ENCODE data around the gene ZFAND6.

ZFAND6 gene

DNA sequence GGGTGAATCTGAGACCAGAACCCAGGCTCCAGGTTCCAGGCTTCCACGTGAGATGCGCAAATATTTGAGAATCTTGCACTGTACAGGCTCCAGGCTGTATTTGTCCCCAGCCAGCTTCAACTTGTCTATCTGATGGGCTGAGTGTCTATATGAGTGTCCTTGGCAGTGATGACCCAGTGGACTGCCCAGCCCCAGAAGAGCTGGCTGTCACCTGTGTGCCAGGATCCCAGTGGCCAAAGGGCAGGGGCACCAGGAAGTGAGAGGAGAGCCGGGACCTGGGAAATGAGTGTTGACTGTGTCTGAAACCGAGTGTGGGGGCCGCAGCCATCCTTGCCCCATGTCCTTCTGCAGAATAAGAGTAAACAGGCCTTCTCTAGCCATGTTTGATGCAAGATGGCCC, 103.7 kb downstream of the ZFAND6 start:
- no peak for DNase-seq (ENCODE audit: extremely low read depth in 1 of 2, low read depth in 1 of 2)

DNA sequence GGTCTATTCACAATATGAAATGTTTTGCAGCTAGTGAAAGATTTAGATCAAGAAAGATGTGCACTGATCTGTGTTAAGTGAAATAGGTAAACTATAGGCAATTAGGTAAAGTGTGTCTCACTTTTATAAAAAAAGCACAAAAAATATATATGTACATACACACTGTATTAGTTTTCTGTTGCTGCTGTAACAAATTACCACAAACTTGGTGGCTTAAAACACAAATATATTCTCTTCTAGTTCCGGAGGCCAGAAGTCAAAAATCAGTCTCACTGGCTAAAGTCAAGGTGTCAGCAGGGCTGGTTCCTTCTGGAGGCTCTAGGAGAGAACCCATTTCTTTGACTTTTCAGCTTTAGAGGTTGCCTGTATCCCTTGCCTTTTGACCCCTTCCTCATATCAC, 104.4 kb downstream of the ZFAND6 start:
- DNase-seq (ENCODE audit: extremely low read depth in 1 of 2, low read depth in 1 of 2) = no peak

DNA sequence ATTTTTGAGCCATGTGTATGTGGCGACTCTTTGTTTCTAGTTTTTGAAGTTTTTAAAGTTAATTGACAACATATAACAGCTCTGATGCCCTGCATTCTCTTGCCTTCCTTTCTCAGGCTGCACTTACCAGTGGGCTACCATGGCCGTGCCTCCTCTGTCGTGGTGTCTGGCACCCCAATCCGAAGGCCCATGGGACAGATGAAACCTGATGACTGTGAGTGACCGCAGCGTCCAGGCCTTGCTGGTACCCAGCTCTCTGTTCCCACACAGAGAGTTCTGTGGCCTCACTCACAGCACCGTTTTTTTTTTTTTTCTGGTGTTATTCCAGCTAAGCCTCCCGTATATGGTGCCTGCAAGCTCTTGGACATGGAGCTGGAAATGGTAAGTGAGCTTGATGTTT, 108.5 kb downstream of the ZFAND6 start:
- no peak for DNase-seq (ENCODE audit: extremely low read depth in 1 of 2, low read depth in 1 of 2)

DNA sequence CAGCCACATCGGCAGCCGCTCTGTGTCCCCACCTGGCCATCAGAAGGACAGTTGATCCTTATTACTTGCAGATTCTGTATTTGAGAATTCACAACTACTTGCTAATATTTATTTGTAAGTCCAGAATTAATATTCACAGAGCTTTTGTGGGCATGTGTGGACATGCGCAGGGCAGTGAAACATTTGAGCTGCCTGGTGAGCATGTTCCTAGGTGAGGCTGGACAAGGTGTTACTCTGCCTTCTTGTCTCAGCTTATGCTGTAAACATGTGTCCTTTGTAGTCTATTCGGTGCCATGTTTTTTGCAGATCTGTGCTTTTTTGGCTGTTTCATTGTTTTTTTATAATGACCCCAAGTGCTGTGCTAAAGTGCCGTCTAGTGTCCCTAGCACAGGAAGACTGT, 108.9 kb downstream of the ZFAND6 start:
- DNase-seq (ENCODE audit: extremely low read depth in 1 of 2, low read depth in 1 of 2) = no peak

DNA sequence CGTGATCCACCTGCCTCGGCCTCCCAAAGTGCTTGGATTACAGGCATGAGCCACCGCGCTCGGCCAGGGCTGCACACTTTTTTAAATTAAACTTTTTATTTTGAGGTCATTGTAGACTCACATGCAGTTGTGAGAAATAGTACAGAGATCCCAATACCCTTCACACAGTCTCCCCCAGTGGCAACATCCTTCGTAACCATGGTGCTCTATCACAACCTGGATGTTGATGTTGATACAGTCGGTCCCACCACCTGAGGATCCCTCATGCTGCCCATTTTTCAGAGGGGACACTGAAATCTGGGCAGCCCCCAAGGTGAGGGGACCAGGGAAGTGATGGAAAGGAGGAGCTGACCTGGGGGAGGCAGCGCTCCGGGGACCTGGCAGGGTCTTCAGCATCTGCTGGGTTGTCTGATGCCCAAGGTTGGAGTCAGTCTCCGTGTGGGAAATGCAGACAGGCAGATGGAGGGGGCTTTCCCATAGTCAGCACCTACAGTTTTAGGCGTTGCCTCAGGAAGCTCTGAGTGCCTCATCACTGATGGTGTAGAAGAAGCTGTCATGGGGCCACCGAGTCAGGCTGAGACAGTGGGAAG, 110.4 kb downstream of the ZFAND6 start:
- no peak for DNase-seq (ENCODE audit: extremely low read depth in 1 of 2, low read depth in 1 of 2)

DNA sequence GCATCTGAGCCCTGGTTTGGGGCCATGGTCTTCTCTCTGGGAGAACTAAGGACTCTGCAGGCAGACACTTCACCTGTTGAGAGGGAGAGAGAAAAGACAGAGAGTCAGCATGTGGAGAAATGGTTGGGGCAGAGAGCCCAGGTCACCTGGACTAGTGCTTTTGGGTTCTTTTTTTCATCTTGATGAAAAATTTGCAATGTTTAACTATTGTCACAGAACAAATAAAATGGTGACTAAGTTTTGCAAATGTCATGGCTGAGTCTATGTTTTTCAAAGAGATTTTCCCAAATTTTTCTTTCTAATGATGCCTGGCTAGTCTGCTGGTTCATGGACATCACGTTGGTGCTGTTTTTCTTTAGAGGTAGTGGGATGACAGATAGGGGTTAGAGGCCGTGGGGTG, 111.1 kb downstream of the ZFAND6 start:
- no peak for DNase-seq (ENCODE audit: extremely low read depth in 1 of 2, low read depth in 1 of 2)

DNA sequence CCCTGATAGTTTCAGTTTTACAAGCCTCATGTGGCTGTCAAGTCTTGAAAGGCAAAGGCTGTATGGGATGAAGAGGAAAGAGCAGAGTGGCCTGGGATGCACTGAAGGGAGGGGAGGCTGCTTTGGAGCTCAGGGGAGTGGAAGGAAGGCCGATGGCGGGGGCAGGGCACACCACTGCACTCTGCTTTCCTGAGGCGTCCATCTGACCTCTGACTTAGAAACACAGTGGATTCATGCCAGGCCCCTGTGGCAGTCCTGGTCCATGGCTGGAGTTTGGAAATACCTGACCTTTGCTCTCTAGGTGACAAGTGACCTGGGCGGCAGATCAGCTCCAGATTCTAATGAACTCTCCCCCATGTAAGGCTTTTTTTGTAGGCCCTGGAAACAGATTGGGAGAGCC, 112.3 kb downstream of the ZFAND6 start:
- no peak for DNase-seq (ENCODE audit: extremely low read depth in 1 of 2, low read depth in 1 of 2)

DNA sequence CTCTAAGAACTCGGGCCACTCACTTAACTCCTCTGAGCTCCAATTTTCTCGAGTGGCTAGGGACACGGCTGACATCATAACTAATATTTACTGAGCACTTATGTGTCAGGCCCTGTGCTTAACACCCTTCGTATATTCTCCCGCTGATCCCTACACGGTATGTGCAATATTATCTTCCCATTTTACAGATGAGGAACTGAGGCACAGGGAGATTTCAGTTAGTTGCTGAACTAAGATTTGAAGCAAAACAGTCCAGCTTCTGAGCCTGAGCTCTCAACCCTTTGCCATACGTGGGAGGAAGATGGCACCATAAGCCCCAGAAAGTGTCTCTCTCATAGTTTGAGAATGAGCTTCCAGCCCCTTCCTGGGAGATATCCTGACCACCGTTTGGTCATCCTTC, 112.9 kb downstream of the ZFAND6 start:
- no peak for DNase-seq (ENCODE audit: extremely low read depth in 1 of 2, low read depth in 1 of 2)

DNA sequence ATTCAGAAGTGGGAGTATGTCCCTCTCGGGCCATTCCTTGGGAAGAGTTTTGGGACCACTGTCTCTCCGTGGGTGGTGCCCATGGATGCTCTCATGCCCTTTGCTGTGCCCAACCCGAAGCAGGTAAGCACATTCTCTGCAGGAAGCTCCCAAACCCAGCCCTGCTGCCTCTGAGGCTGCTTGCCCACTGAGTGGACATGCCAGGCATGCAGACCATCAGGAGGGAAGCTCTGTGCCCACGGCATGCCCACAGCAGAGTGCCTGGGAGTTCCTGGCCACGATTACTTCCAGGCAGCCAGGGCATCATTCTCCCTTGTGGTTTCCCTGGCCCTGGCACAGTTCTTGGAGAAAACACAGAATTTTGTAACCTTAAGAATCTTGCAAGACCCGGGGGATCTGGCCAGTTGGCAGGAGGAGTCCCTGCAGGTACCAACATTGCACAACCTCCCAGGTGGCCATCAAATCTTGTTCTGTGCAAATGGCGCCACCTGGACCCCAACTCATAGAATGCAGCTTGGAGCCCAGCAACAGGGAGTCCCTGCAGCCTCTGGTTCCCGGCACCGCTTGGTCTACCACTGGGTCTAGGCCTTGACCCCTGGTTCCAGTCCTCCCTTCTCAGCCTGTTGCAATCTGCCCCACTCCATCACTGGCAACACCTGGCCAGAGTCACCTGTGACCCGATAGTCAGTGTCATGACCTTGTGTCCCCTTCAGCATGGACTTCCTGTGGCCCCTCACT, 113.7 kb downstream of the ZFAND6 start:
- DNase-seq (ENCODE audit: extremely low read depth in 1 of 2, low read depth in 1 of 2) = peak; percentile 17 to 37

DNA sequence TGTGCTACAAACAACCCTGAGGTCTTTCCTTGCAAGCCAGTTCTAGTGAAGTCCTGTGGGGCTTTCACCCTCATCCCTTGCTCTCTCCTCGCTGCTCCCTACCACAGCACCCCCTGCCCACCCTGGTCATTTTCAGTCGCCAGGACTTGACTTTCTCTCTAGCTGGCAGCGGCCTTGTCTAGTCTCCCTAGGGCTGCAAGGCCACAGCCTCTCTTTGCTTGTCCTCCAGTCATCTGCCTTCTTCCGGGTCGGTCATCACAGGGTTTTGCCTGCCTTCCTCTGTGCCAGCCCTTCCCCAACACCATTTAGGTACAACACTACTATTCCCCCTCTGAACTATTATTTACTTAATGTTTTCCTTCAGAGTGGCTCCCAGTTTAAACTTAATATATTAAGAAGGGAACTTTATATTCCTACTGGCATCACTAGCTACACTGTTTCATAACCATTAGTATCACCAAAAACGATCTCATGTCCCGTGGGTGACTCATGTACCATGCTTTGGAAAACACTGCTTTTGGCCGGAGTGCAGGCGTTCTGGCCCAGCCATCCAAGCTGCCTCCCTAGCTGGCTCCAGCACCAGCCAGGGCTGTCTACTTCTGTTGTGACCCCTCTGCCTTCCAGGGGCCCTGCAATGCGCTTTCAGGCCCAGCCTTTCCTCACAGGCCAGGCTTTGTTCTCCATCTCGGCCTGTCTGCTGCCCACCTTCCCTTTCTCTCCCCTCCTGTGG, 114.7 kb downstream of the ZFAND6 start:
- DNase-seq (ENCODE audit: extremely low read depth in 1 of 2, low read depth in 1 of 2) = no peak

DNA sequence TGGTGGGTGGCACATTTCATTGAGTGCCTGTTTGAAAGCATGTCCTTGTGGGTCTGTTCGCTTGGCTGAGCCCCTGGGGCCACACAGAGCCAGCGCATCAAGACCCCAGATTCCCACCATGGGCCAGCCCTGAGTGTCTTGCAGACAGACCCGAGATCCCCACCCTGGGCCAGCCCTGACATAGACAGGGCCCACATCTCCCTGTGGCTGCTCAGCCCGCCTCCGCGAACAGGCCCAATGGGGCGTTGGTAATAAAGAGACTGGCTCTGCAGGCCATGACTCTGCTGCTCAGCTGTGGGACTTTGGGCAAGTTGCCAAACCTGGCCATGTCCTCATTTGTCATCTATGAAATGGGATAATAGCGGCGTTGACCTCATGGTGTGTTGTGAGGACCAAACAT, 116.0 kb downstream of the ZFAND6 start:
- DNase-seq (ENCODE audit: extremely low read depth in 1 of 2, low read depth in 1 of 2) = no peak

DNA sequence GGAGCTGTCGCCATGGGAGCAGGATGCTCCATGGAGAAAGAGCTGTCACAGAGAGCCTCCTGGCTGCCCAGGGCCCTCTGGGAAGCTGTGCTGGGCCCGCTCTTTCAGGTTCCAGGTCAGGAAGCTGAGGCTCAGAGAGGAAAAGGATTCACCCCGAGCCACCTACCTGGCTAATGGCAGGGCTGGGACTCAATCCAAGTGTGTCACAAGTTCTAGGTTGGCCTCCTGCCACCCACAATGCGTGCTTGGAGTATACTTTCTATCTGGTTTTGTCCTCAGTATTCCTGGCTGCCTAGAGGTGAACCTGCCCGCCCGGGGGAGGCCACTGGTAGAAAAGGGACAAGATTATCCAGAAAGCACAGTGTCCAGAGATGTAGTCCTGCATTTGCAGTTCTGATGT, 117.0 kb downstream of the ZFAND6 start:
- DNase-seq (ENCODE audit: extremely low read depth in 1 of 2, low read depth in 1 of 2) = no peak

DNA sequence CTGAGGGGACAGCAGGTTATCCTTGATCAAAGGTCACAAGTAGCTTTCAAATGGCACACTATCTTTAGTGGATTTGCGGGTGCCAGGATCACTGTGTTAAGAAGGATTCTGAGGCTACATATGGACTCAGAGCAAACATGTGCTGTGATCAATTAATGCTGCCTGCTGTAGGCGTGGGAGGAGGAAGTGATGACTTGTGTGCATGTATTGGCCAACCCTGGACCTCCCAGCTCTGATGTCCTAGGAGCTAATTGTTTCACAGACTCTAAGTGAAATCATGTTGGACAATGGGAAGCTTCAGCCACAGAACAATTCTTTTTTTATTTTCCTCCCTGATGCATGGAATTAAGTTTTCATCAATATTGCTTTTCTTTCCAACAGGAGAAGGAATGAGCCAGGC, 117.7 kb downstream of the ZFAND6 start:
- DNase-seq (ENCODE audit: extremely low read depth in 1 of 2, low read depth in 1 of 2) = no peak

DNA sequence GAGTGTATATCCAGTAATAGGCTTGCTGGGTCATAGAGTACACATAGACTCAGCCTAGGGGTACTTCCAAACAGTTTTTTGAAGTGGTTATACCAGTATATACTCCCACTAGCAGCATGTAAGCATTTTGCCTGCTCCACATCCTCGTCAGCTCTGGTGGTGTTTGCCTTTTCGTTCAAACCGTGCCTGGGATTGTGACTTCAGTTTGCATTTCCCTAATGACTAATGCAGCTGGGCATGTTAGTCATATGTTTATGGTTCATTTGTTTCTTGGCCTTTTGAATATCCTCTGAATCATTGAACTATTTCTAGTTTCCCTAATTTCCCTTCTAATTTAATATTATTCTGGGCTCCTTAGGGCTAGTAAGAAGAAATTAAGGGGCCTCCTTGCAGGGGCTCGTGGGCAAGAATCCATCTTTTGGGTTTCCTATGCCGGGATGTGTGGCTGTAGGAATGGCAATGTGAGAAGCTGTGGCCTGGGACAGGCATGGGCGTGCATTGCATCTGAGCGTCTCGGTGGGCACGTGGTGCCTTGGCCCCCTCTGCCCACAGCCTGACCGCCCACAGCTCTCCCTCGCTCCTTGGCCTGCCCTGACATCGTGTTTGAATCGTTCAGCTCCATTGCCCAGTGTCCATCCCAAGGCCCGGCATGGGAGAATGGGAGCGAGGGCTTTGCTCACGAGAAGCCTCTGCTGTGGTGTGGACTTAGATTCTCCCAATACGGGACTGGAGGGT, 119.7 kb downstream of the ZFAND6 start:
- no peak for DNase-seq (ENCODE audit: extremely low read depth in 1 of 2, low read depth in 1 of 2)

DNA sequence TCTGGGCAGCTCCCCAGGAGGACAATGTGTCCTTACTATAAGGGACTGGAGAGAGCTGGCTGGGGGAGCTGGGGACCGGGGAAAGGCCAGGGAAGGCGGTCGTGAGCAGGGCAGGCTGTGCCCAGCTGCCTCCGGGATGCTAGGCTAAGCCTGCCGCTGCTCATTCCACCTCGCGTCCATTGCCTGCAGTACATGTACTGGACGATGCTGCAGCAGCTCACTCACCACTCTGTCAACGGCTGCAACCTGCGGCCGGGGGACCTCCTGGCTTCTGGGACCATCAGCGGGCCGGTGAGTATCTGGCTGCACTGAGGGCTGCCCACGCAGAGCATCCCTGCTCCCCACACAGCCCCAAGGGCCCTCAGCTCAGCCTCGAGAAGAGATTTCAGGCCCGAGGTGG, 120.5 kb downstream of the ZFAND6 start:
- no peak for DNase-seq (ENCODE audit: extremely low read depth in 1 of 2, low read depth in 1 of 2)

DNA sequence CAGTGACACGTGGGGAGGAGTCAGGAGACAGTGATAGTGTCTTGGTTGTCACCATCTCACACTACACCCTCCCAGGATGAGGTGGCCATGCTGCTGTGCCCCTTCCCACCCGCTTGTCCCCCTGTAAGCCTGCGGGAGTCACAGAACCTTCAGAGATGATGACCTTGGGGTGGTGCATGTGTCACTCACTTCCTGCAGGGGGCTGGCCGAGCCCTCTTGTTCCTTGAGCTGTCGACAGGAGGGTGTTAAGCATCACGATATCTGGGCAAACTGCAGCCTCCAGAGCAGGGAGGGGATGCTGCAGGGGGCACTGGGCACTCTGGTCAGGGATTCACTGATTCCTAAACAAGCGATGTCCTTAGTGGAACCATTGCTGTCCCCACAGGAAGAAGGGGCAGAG, 121.0 kb downstream of the ZFAND6 start:
- DNase-seq (ENCODE audit: extremely low read depth in 1 of 2, low read depth in 1 of 2) = no peak

DNA sequence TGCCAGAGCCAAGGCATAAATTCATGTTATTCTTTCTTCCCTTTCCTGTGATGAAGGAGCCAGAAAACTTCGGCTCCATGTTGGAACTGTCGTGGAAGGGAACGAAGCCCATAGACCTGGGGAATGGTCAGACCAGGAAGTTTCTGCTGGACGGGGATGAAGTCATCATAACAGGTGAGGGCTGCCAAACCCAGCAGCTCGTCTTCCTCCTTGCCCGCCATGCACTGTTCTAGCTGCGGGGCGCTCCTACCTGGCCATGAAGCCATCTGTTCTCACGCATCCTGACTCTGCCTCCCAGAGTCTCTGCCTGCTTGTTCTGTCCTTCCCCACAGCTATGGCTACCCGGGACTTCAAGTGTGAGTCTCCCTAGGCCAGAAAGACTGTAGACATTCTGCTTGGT, 121.5 kb downstream of the ZFAND6 start:
- DNase-seq (ENCODE audit: extremely low read depth in 1 of 2, low read depth in 1 of 2) = no peak

DNA sequence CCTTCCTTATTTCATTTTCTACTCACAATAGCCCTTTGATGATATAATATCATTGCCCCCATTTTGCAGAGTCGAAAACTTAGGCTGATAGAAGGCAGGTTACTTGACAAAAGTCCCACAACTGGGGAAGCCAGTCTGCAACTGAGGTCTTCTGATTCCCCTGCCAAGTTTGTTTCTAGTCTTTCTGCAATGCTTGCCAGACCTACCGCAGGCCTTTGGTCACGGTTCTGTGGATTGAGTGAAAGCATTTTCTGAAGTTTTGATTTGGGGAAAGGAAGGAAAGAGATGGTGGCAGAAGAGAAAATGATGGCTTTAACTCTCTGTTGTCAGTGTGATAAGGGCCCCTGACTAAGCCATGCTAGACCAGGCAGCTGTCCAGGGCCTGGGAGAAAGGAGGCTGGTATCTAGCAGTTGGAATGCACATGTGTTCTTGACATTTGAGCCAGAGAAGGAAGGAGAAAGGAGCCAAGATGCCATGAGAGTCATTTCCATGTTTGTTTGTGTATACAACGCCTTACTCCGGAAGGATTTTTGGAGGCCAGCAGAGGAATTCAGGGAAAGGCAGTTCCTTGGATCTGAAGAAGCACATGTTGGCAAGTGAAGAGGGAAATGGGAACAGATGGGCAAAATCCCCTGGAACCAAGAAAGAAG, 123.3 kb downstream of the ZFAND6 start:
- no peak for DNase-seq (ENCODE audit: extremely low read depth in 1 of 2, low read depth in 1 of 2)

DNA sequence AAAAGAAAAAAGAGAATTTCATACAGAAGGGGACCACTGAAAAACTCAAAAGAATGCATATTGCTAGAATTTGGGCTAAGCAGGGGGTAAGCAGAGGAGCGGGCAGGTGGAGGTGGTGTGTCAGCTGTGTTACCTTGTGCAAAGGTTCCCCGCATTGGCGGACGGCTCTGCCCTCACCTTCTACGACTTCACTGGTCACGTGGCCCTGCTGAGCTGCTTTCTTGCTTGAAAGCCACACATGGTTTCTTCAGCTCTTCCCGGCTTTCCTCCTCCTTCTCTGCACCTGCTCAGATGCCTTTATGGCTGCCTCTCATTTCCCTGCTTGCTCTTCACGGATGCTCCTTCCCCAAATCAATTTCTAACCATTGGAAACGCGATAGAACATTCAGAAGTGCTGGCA, 123.8 kb downstream of the ZFAND6 start:
- no peak for DNase-seq (ENCODE audit: extremely low read depth in 1 of 2, low read depth in 1 of 2)

DNA sequence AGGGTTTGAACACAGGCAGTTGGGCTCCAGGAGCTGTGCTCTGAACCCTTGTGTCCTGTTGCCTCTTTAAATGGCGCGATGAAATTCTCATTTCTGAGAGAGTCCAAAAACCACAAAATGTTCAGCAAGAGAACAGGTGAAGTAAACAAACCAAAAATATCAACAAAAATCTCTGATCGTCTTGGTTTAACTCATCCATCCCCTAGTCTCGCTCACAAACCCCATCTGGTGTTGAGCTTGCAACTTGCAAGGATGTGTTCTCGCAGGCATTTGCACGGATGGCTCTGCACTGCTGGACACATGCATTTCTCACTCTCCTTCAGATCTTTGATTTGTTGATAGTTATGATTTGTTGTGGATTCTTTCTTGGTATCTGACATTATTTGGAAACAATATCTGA, 124.4 kb downstream of the ZFAND6 start:
- no peak for DNase-seq (ENCODE audit: extremely low read depth in 1 of 2, low read depth in 1 of 2)

DNA sequence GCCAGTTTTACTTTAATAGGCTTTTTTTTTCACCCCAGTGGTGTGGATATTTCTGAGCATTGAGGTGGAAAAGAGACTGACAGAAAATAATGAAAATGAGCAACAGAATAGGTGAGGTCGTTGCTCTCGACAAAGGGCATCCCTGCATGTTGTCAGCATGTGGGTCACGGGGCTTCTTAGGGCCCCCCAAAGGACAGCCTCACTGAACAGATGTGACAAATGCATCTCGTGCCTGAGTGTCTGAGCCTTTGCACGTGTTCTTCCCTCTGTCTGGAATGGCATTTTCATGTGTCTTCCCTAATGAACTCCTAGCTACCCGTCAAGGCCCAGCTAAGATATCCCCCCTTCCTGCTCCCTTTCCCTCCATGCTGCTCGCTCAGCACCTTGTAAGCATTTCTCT, 125.1 kb downstream of the ZFAND6 start:
- DNase-seq (ENCODE audit: extremely low read depth in 1 of 2, low read depth in 1 of 2) = no peak
